ENCODE measurements around the gene NDUFC1. TPM values are rescaled to one million over a fixed set of nuclear protein-coding genes. Genes with fewer than 3 reads are reported as not detected.

NDUFC1 gene
- total RNA-seq, 1 experiment from 2014 or later, result 38.6 TPM

DNA sequence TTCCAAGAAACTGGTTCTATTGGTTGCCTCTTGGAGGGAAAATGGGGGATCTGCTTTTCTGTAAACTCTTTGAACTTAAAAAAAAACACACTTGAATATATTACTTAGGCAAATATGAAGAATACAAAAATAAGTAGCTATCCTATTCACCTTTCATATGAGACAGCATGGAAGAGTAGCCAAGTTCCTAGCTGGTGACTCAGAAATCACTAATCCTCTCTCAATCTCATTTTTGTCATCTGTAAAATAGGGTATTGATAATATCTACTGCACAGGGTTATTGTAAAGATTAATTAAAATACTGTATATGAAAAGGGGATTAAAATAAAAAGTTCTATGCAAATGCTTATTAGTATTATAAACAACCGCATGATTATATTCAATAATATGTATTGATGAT lies 35.0 kb downstream of the NDUFC1 start:
- no peak overlapping the region for H3K27ac Mint-ChIP-seq (ENCODE audit: unreplicated experiment)
- no peaks in the 10 kb centered on the region for H3K9me3 Mint-ChIP-seq (ENCODE audit: low read depth, unreplicated experiment)
- no peak overlapping the region for H3K4me3 Mint-ChIP-seq (ENCODE audit: low read depth, unreplicated experiment)
- DNase-seq, result no peak
- H3K4me1 Mint-ChIP-seq (ENCODE audit: low read depth, unreplicated experiment), result peaks cover 9% of the 10 kb centered on the region
- no TSS peak for BruUV-seq (replicated peaks)
- no peaks in the 10 kb centered on the region for H3K27me3 Mint-ChIP-seq (ENCODE audit: unreplicated experiment)
- CTCF ChIA-PET, result no interaction called here
- H3K36me3 Mint-ChIP-seq (ENCODE audit: insufficient read depth, unreplicated experiment), result peaks cover 4% of the 10 kb centered on the region
- TF ChIP-seq, protein P1, sequence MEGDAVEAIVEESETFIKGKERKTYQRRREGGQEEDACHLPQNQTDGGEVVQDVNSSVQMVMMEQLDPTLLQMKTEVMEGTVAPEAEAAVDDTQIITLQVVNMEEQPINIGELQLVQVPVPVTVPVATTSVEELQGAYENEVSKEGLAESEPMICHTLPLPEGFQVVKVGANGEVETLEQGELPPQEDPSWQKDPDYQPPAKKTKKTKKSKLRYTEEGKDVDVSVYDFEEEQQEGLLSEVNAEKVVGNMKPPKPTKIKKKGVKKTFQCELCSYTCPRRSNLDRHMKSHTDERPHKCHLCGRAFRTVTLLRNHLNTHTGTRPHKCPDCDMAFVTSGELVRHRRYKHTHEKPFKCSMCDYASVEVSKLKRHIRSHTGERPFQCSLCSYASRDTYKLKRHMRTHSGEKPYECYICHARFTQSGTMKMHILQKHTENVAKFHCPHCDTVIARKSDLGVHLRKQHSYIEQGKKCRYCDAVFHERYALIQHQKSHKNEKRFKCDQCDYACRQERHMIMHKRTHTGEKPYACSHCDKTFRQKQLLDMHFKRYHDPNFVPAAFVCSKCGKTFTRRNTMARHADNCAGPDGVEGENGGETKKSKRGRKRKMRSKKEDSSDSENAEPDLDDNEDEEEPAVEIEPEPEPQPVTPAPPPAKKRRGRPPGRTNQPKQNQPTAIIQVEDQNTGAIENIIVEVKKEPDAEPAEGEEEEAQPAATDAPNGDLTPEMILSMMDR (IDR thresholded peaks at IDR 0.05; ENCODE audit: unreplicated experiment), result no peak
- intact Hi-C loops (cut with micrococcal nuclease; ENCODE audit: unreplicated experiment), result no loop called here

DNA sequence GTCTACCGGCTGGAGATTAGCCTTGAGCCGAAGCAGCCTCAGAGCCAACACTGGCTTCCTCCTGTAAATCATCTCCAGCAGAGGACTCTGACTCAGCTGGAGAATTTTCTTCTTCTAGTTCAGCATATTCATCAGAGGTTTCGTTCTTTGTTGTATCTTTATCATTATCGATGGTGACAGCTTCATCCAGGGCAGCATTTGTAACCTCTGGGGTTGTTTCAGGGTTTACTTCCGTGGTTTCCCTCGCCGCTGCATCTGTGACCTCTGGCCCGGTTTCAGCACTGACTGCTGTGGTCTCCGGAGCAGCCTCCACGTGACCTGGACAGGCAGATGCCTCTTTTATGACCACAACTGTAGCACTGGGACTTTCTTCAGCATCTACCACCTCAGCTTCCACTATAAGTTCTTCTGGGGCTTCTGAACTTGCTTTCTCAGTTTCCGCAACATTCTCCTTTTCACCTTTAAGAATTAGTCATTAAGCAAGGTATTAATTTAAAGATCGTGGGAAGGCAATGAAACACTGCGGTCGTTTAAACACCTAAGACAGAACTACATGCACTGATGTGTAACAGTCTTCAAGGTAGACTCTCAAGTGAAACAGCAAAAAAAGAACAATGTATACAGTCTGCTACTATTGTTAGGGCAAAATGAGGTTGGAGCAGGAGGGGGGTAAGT lies 35.6 kb downstream of the NDUFC1 start:
- Mint-ChIP-seq H3K4me1 (ENCODE audit: low read depth, unreplicated experiment) (peaks cover 9% of the 10 kb centered on the region), H3K4me3 (ENCODE audit: low read depth, unreplicated experiment) (peak overlapping the region; percentile 67), H3K9me3 (ENCODE audit: low read depth, unreplicated experiment) (no peaks in the 10 kb centered on the region), H3K27ac (ENCODE audit: unreplicated experiment) (no peak overlapping the region), H3K27me3 (ENCODE audit: unreplicated experiment) (no peaks in the 10 kb centered on the region), H3K36me3 (ENCODE audit: insufficient read depth, unreplicated experiment) (peaks cover 4% of the 10 kb centered on the region)
- BruUV-seq (replicated peaks), result no TSS peak
- intact Hi-C loops (cut with micrococcal nuclease; ENCODE audit: unreplicated experiment), result no loop called here
- CTCF ChIA-PET, result no interaction called here
- DNase-seq, result peak; percentile 31
- TF ChIP-seq, protein P1 (IDR thresholded peaks at IDR 0.05; ENCODE audit: unreplicated experiment), result no peak

DNA sequence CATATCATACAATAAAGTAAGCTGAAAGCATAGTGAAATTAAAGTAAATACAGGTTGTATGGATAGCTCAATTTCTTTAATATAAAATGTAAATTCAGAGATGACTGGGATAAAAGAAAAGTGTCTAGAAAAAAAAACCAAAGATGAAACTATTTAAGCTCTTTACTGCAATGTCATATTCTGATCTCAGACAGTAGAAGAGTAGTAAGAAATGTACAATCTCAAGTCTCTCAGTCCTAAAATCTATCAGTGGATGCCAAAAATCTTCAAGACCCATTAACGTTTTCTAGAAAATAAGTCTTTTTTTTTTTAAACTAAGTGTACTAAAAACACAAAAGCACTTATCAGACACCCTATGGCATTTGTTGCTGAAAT lies 36.1 kb downstream of the NDUFC1 start:
- peaks cover 4% of the 10 kb centered on the region for H3K36me3 Mint-ChIP-seq (ENCODE audit: insufficient read depth, unreplicated experiment)
- H3K27me3 Mint-ChIP-seq (ENCODE audit: unreplicated experiment), result no peaks in the 10 kb centered on the region
- CTCF ChIA-PET, result no interaction called here
- peaks cover 9% of the 10 kb centered on the region for H3K4me1 Mint-ChIP-seq (ENCODE audit: low read depth, unreplicated experiment)
- H3K4me3 Mint-ChIP-seq (ENCODE audit: low read depth, unreplicated experiment), result peak overlapping the region; percentile 67
- BruUV-seq (replicated peaks), result no TSS peak
- no peaks in the 10 kb centered on the region for H3K9me3 Mint-ChIP-seq (ENCODE audit: low read depth, unreplicated experiment)
- no peak for DNase-seq
- intact Hi-C loops (cut with micrococcal nuclease; ENCODE audit: unreplicated experiment), result no loop called here
- H3K27ac Mint-ChIP-seq (ENCODE audit: unreplicated experiment), result no peak overlapping the region
- TF ChIP-seq, protein P1 (IDR thresholded peaks at IDR 0.05; ENCODE audit: unreplicated experiment), result no peak

DNA sequence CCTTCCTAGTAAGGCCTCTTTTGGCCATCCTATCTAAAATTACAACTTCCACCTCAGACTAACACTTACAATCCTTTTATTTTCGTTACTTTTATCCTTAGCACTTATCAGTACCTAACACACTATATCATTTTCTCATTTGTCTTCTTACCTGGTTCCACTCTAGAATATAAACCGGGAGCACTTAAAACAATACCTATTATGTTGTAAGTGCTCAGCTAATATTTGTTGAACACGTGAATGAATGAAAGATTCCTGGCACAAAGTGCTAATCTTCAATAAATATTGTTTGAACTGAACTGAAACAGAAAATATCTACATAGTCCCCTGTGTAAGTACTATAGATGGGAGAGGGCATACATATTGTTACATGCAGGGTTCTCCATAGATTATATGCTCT lies 36.6 kb downstream of the NDUFC1 start:
- H3K27me3 Mint-ChIP-seq (ENCODE audit: unreplicated experiment), result no peaks in the 10 kb centered on the region
- BruUV-seq (replicated peaks), result no TSS peak
- TF ChIP-seq, protein P1 (IDR thresholded peaks at IDR 0.05; ENCODE audit: unreplicated experiment), result no peak
- H3K27ac Mint-ChIP-seq (ENCODE audit: unreplicated experiment), result no peak overlapping the region
- no peak overlapping the region for H3K4me3 Mint-ChIP-seq (ENCODE audit: low read depth, unreplicated experiment)
- H3K4me1 Mint-ChIP-seq (ENCODE audit: low read depth, unreplicated experiment), result peaks cover 9% of the 10 kb centered on the region
- H3K9me3 Mint-ChIP-seq (ENCODE audit: low read depth, unreplicated experiment), result no peaks in the 10 kb centered on the region
- H3K36me3 Mint-ChIP-seq (ENCODE audit: insufficient read depth, unreplicated experiment), result peaks cover 4% of the 10 kb centered on the region
- intact Hi-C loops (cut with micrococcal nuclease; ENCODE audit: unreplicated experiment), result no loop called here
- DNase-seq, result no peak
- CTCF ChIA-PET, result no interaction called here
